B cell (primary cell): ENCODE results near the gene PCSK4. TPM values are rescaled to one million over a fixed set of nuclear protein-coding genes. Genes with fewer than 3 reads are reported as not detected.
A peak's percentile ranks its signal among the peaks of the same experiment; 100 is the strongest.
"Not testable (repeated sequence)": the region's sequence is repeated elsewhere in the genome, so short reads cannot be mapped to it uniquely, and the experiment has no call there.

Source experiments
- ATAC-seq: fragments of 200-7000 bp; cut with Tn5 transposase; one replicate; pipeline ENCODE4 v1.10.0; 2021; ENCODE audit warnings: low read depth, mild to moderate bottlenecking, moderate number of reproducible peaks, moderate library complexity
- CTCF ChIA-PET: fragments of 350-600 bp; sonication (Branson Sonifier 250); formaldehyde crosslinking; loops from one replicate; lab custom pipeline; 2021; ENCODE audit warnings: antibody characterized with exemption, inconsistent platforms; lab: Charles Lee
- POLR2A ChIA-PET: fragments of 350-600 bp; sonication (Branson Sonifier 250); formaldehyde crosslinking; loops from one replicate; lab custom pipeline; 2021; ENCODE audit warnings: antibody characterized with exemption; lab: Charles Lee
- DNase-seq: peaks from one replicate; pipeline ENCODE4 v3.0.0; 2013
- H2AFZ ChIP-seq: 2 replicates; pipeline ENCODE4 v1.6.1; 2012; ENCODE audit warnings: mild to moderate bottlenecking, low read depth, low read length; ENCODE audit not compliant: insufficient read depth, poor library complexity, severe bottlenecking
- H3K27ac ChIP-seq, 2 donors: 1 replicate in 1 of 2; 2 replicates in 1 of 2; pipeline ENCODE4 v1.5.1; 2012 to 2013; ENCODE audit warnings: low read length in 2 of 2, mild to moderate bottlenecking in 2 of 2, moderate library complexity in 1 of 2
- H3K27me3 ChIP-seq, 4 experiments: fragments of 200-600 bp in 1 of 4; sonication (generic) in 1 of 4; replicated peaks in 1 of 4; 1 replicate in 2 of 4; 2 replicates in 2 of 4; pipeline versions ENCODE4 v1.6.1 to v1.7.0; 2013 to 2016; ENCODE audit warnings: low read length in 3 of 4, mild to moderate bottlenecking in 2 of 4, mixed read lengths in 1 of 4, moderate library complexity in 1 of 4; ENCODE audit not compliant: insufficient read depth in 4 of 4, control insufficient read depth in 3 of 4; ENCODE audit errors: control extremely low read depth in 1 of 4
- H3K36me3 ChIP-seq, 2 experiments: replicated peaks in 1 of 2; 1 replicate in 1 of 2; 2 replicates in 1 of 2; pipeline versions ENCODE4 v1.6.1 to v1.7.1; 2013; ENCODE audit warnings: low read length in 1 of 2; ENCODE audit not compliant: insufficient read depth in 2 of 2, control insufficient read depth in 1 of 2; ENCODE audit errors: control extremely low read depth in 1 of 2, extremely low read depth in 1 of 2
- H3K4me1 ChIP-seq, 2 donors: fragments of 200-600 bp in 1 of 2; sonication (generic) in 1 of 2; 1 replicate in 1 of 2; 2 replicates in 1 of 2; pipeline versions ENCODE4 v1.5.1 to v1.6.1; 2013 to 2017; ENCODE audit warnings: low read length in 2 of 2; ENCODE audit not compliant: control insufficient read depth in 2 of 2, insufficient read depth in 2 of 2
- H3K4me2 ChIP-seq: replicated peaks from 2 replicates; pipeline ENCODE3; 2012; ENCODE audit warnings: mild to moderate bottlenecking, low read depth, low read length; ENCODE audit not compliant: poor library complexity, severe bottlenecking
- H3K4me3 ChIP-seq, 5 experiments: fragments of 200-600 bp in 1 of 5; sonication (generic) in 1 of 5; 1 replicate in 3 of 5; 2 replicates in 2 of 5; pipeline versions ENCODE4 v1.5.1 to v1.7.0; 2011 to 2016; ENCODE audit warnings: low read length in 4 of 5, mild to moderate bottlenecking in 4 of 5, low read depth in 2 of 5, control low read depth in 1 of 5, moderate library complexity in 1 of 5; ENCODE audit not compliant: insufficient read depth in 1 of 5; ENCODE audit errors: control extremely low read depth in 1 of 5, extremely low read depth in 1 of 5
- H3K79me2 ChIP-seq: fragments of 200-600 bp; sonication (generic); one replicate; pipeline ENCODE4 v1.6.0; 2016; ENCODE audit warnings: low read length; ENCODE audit not compliant: control insufficient read depth, insufficient read depth
- H3K9ac ChIP-seq: fragments of 200-600 bp; sonication (generic); 2 replicates; pipeline ENCODE4 v1.6.1; 2017; ENCODE audit warnings: mild to moderate bottlenecking, low read length, moderate library complexity
- H3K9me3 ChIP-seq, 3 donors: one replicate each; pipeline versions ENCODE4 v1.6.1 to v1.7.1; 2013; ENCODE audit warnings: low read length in 2 of 3; ENCODE audit not compliant: control insufficient read depth in 2 of 3, insufficient read depth in 1 of 3; ENCODE audit errors: control extremely low read depth in 1 of 3
- H4K20me1 ChIP-seq: 2 replicates; pipeline ENCODE4 v1.6.0; 2012; ENCODE audit warnings: mild to moderate bottlenecking, low read length; ENCODE audit not compliant: insufficient read depth, control insufficient read depth, poor library complexity, severe bottlenecking
- H3K27ac Mint-ChIP-seq: one replicate; pipeline ENCODE4 v1.8.0; 2021; ENCODE audit warnings: mixed read lengths
- H3K27me3 Mint-ChIP-seq: one replicate; pipeline ENCODE4 v1.8.0; 2021; ENCODE audit warnings: mixed read lengths
- H3K4me1 Mint-ChIP-seq: one replicate; pipeline ENCODE4 v1.8.0; 2021; ENCODE audit warnings: mixed read lengths
- H3K4me3 Mint-ChIP-seq: one replicate; pipeline ENCODE4 v1.8.0; 2021; ENCODE audit warnings: mixed read lengths
- H3K9me3 Mint-ChIP-seq: one replicate; pipeline ENCODE4 v1.8.0; 2022; ENCODE audit warnings: mixed read lengths; ENCODE audit not compliant: insufficient read depth
- EZH2 ChIP-seq: IDR thresholded peaks from 2 replicates; pipeline ENCODE4 v1.6.1; 2012; ENCODE audit warnings: borderline replicate concordance, low read depth, mild to moderate bottlenecking, moderate library complexity, low read length; ENCODE audit not compliant: insufficient read depth, poor library complexity, severe bottlenecking
- WGBS: methylation state at CpG from one replicate; pipeline ENCODE4 v1.1.5; 2013; ENCODE audit warnings: missing lambda C conversion rate; ENCODE audit not compliant: insufficient coverage; 5-methylcytosine and 5-hydroxymethylcytosine counted together
- intact Hi-C: fragments of 100-400 bp; cut with micrococcal nuclease; formaldehyde crosslinking; loops from one replicate; pipeline ENCODE4 v1.10.0; 2022
- polyA plus RNA-seq: library from polyadenylated mRNA; depleted of rRNA; stranded (reverse); fragments of >200 nt; gene quantifications from 2 replicates; pipeline ENCODE4 v1.2.3, GENCODE V29; 2012
- total RNA-seq, 2 donors: library from RNA; stranded (reverse); fragments of 120-200 nt in 1 of 2; gene quantifications; 1 replicate in 1 of 2; 2 replicates in 1 of 2; pipeline versions ENCODE4 v1.2.3 to v1.2.4, GENCODE V29; 2013 to 2022
- TF ChIP-seq, protein P1 (sequence below): fragments of 200-600 bp; IDR thresholded peaks from one replicate; pipeline ENCODE4 v1.8.0; 2022; ENCODE audit warnings: antibody characterized with exemption, mild to moderate bottlenecking

Gene PCSK4
- total and polyA plus RNA-seq, 2 donors (not counting 1 experiment from before 2014, with no cell fraction given), result 1.1 to 1.3 TPM

DNA sequence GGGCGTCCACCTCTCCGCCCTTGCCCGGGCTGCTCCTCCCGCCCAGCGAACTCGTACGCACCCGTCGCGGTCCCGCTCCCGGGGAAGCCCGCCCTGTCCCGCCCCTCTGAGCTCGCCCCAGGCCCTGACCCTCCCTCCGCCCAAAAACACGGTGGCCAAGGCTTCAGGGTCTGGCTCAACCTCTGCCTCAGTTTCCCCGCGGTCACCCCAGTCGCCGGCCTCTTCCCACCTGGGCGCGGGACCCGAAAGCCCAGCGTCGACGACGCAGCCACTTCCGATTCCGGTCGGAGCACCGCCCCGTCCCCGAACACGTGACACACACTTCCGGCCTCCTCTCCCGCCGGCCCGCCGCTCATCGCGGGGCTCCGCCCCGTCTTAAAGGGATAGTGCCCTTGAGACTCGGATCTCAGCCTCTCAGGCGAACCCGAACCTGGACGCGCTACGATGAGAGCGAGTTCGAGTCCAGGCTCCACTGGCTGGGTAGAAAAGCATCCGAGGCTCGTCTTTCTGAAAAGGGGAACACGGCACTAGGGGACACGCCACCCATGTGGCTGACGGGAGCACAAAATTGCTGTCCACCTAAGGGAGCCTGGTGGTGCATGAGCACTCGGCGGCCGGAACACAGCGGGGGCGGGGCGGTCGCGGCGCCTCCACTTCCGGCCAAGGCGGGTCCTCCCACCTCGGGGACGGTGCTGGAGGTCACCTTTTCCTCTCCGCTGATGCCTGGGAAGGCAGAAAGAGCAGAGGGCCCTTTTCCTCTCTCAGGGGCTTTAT, 11.0 kb downstream of the PCSK4 start, which contains the start of gene C19orf25:
C19orf25 (minus strand) TSS at position 282 of the 774 bp plus-strand sequence. CDS start 312 bp downstream, outside the sequence.
- peaks cover 18% of the 10 kb centered on the region for H3K79me2 ChIP-seq
- peak within 1 kb of the TSS; percentile 71 to 83 for H3K27ac ChIP-seq
- H3K9ac ChIP-seq, result peak within 1 kb of the TSS; percentile 77
- TF ChIP-seq, protein P1, sequence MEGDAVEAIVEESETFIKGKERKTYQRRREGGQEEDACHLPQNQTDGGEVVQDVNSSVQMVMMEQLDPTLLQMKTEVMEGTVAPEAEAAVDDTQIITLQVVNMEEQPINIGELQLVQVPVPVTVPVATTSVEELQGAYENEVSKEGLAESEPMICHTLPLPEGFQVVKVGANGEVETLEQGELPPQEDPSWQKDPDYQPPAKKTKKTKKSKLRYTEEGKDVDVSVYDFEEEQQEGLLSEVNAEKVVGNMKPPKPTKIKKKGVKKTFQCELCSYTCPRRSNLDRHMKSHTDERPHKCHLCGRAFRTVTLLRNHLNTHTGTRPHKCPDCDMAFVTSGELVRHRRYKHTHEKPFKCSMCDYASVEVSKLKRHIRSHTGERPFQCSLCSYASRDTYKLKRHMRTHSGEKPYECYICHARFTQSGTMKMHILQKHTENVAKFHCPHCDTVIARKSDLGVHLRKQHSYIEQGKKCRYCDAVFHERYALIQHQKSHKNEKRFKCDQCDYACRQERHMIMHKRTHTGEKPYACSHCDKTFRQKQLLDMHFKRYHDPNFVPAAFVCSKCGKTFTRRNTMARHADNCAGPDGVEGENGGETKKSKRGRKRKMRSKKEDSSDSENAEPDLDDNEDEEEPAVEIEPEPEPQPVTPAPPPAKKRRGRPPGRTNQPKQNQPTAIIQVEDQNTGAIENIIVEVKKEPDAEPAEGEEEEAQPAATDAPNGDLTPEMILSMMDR, result no peak
- no peak for TF ChIP-seq EZH2
- ATAC-seq, result peak; percentile 94
- H3K9me3 Mint-ChIP-seq, result no peaks in the 10 kb centered on the region
- no peaks in the 10 kb centered on the region for H3K27me3 ChIP-seq
- DNase-seq, result peak; percentile 94
- peak within 1 kb of the TSS; percentile 97 for H3K4me3 Mint-ChIP-seq
- H3K9me3 ChIP-seq, result no peaks in the 10 kb centered on the region
- H3K27me3 Mint-ChIP-seq, result no peaks in the 10 kb centered on the region
- under 1% methylated on average over 67 of the region's 71 CpGs for WGBS
- ChIA-PET POLR2A (interaction anchor here (0.5 kb wide), 1 partner anchor 709 kb away, joined by 6 read pairs; no protein-coding TSS in a partner anchor), CTCF (no interaction called here)
- intact Hi-C loops, result loop anchor here (1.0 to 2.0 kb wide), 4 partner anchors 11 to 72 kb away; partner anchors contain the start of genes DAZAP1 and PCSK4
- H3K4me2 ChIP-seq, result peak within 1 kb of the TSS; percentile 97
- H4K20me1 ChIP-seq, result peaks cover 29% of the 10 kb centered on the region
- peak within 1 kb of the TSS; percentile 96 for H2AFZ ChIP-seq
- H3K4me3 ChIP-seq, result peak within 1 kb of the TSS; percentile 50 to 92 (median 79)
- peaks cover 13% of the 10 kb centered on the region for H3K4me1 Mint-ChIP-seq
- H3K27ac Mint-ChIP-seq, result peak within 1 kb of the TSS; percentile 93
- H3K4me1 ChIP-seq, result peaks cover 6 to 22% of the 10 kb centered on the region in 2 donors
- H3K36me3 ChIP-seq, result peaks cover 0 to 4% of the 10 kb centered on the region in 2 experiments

DNA sequence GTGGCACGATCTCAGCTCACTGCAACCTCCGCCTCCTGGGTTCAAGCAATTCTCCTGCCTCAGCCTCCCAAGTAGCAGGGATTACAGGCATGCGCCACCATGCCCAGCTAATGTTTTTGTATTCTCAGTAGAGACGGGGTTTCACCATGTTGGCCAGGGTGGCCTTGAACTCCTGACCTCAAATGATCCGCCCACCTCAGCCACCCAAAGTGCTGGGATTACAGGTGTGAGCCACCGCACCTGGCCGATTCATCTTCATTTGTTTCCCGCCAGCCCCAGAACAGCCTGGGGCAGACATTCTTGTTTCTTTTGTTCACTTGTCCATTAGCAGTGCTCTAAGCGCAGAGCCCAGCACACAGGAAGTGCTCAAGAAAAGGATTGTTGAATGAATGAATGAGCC, 13.1 kb downstream of the PCSK4 start:
- H3K9me3 Mint-ChIP-seq, DNase-seq, H3K27ac Mint-ChIP-seq, H3K36me3 ChIP-seq, H3K4me2 ChIP-seq, intact Hi-C loops, ATAC-seq, H2AFZ ChIP-seq, H3K27ac ChIP-seq, POLR2A ChIA-PET, H3K9me3 ChIP-seq, H3K4me3 ChIP-seq, H3K27me3 Mint-ChIP-seq, H3K9ac ChIP-seq, CTCF ChIA-PET: not testable (repeated sequence)
- 92% methylated on average over 6 of the region's 9 CpGs for WGBS
- Mint-ChIP-seq H3K4me1 (peaks cover 17% of the 10 kb centered on the region), H3K4me3 (peak overlapping the region; percentile 39)
- H3K79me2 ChIP-seq, result peaks cover 30% of the 10 kb centered on the region
- peaks cover 13 to 24% of the 10 kb centered on the region in 2 donors for H3K4me1 ChIP-seq
- peaks cover 0 to 10% (median 5%) of the 10 kb centered on the region in 4 experiments for H3K27me3 ChIP-seq
- H4K20me1 ChIP-seq, result peaks cover 50% of the 10 kb centered on the region
